GF-D8 (cell line): ENCODE data around the gene DDI2.
"Not testable (repeated sequence)": the region's sequence is repeated elsewhere in the genome, so short reads cannot be mapped to it uniquely, and the experiment has no call there.

Source experiments
- DNase-seq: peaks from one replicate; lab custom pipeline; 2025; lab: John Stamatoyannopoulos, UW

Gene DDI2

GRCh38 chr1:15680131-15680530 lies 62.9 kb downstream of the DDI2 start:
- DNase-seq, result no peak

- no peak for DNase-seq
Measured at GRCh38 chr1:15680561-15681348, 63.5 kb downstream of the DDI2 start.

GRCh38 chr1:15681349-15682292 lies 64.4 kb downstream of the DDI2 start:
- no peak for DNase-seq

- DNase-seq, result no peak
Measured at GRCh38 chr1:15682936-15683341, 65.7 kb downstream of the DDI2 start.

GRCh38 chr1:15683345-15684039 lies 66.2 kb downstream of the DDI2 start:
- DNase-seq, result no peak

- no peak for DNase-seq
Measured at GRCh38 chr1:15684042-15684461, 66.8 kb downstream of the DDI2 start, which contains the start of gene PLEKHM2. Gene PLEKHM2, plus strand, starts transcription at chr1:15684320. Its CDS starts 239 bp downstream, at chr1:15684559.

GRCh38 chr1:15684468-15685291 lies 67.4 kb downstream of the DDI2 start:
- DNase-seq, result no peak

- no peak for DNase-seq
Measured at GRCh38 chr1:15685820-15686219, 68.6 kb downstream of the DDI2 start.

- DNase-seq, result no peak
Measured at GRCh38 chr1:15687446-15687845, 70.2 kb downstream of the DDI2 start.

- DNase-seq, result no peak
Measured at GRCh38 chr1:15690317-15690716, 73.1 kb downstream of the DDI2 start.

GRCh38 chr1:15691434-15692032 lies 74.3 kb downstream of the DDI2 start:
- DNase-seq, result no peak

GRCh38 chr1:15692121-15692682 lies 74.9 kb downstream of the DDI2 start:
- DNase-seq, result no peak

- no peak for DNase-seq
Measured at GRCh38 chr1:15693371-15693770, 76.1 kb downstream of the DDI2 start.

GRCh38 chr1:15696956-15697521 lies 79.8 kb downstream of the DDI2 start:
- DNase-seq, result peak; percentile 55

- no peak for DNase-seq
Measured at GRCh38 chr1:15698201-15698600, 80.9 kb downstream of the DDI2 start.

- not testable (repeated sequence) for DNase-seq
Measured at GRCh38 chr1:15699321-15699720, 82.1 kb downstream of the DDI2 start.

- no peak for DNase-seq
Measured at GRCh38 chr1:15700508-15700907, 83.2 kb downstream of the DDI2 start.

- DNase-seq, result no peak
Measured at GRCh38 chr1:15701784-15702183, 84.5 kb downstream of the DDI2 start.

GRCh38 chr1:15702722-15703550 lies 85.7 kb downstream of the DDI2 start:
- DNase-seq, result no peak
